ENCODE data around the gene KRT79.

KRT79 gene

DNA sequence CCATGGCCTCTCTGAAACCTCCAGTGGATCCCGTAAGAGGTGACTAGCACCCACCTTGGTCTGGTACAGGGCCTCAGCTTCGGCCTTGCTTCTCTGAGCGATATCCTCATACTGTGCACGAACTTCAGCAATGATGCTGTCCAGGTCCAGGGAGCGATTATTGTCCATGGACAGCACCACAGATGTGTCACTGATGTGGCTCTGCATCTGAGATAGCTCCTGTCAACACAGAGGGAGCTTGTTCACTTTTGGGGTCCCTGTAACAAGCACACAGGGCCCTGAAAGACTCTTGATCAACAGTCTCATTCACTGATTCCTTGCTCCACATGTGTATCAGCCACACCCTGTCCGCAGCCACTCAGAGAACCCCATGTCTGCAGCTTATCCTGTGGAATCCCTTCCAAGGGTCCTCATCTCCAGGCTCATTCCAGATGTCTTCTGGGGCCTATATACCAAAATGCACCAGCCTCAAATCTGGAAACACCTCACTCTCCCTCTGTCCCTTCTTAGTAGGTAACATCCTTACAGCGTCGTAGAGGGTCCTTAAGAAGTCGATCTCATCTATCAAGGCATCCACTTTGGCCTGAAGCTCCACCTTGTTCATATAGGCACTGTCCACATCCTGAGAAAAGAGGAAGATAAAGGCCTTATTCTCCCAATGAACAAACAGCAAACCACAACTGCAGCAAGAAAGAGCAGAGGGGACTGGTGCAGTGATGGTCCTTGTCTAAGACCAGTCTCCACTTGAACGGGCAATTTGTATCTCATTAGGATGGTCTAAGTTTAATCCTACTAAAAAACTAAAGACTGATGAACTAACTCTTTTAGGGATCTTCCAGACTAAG lies 41.7 kb downstream of the KRT79 start:
- no peak overlapping the region for H3K4me3 ChIP-seq (ENCODE audit: low read depth, low read length)
- TF ChIP-seq, protein P1, sequence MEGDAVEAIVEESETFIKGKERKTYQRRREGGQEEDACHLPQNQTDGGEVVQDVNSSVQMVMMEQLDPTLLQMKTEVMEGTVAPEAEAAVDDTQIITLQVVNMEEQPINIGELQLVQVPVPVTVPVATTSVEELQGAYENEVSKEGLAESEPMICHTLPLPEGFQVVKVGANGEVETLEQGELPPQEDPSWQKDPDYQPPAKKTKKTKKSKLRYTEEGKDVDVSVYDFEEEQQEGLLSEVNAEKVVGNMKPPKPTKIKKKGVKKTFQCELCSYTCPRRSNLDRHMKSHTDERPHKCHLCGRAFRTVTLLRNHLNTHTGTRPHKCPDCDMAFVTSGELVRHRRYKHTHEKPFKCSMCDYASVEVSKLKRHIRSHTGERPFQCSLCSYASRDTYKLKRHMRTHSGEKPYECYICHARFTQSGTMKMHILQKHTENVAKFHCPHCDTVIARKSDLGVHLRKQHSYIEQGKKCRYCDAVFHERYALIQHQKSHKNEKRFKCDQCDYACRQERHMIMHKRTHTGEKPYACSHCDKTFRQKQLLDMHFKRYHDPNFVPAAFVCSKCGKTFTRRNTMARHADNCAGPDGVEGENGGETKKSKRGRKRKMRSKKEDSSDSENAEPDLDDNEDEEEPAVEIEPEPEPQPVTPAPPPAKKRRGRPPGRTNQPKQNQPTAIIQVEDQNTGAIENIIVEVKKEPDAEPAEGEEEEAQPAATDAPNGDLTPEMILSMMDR (IDR thresholded peaks at IDR 0.05; ENCODE audit: low read depth, low read length, missing control alignments), result no peak
- no peak for DNase-seq (ENCODE audit: low read depth)

DNA sequence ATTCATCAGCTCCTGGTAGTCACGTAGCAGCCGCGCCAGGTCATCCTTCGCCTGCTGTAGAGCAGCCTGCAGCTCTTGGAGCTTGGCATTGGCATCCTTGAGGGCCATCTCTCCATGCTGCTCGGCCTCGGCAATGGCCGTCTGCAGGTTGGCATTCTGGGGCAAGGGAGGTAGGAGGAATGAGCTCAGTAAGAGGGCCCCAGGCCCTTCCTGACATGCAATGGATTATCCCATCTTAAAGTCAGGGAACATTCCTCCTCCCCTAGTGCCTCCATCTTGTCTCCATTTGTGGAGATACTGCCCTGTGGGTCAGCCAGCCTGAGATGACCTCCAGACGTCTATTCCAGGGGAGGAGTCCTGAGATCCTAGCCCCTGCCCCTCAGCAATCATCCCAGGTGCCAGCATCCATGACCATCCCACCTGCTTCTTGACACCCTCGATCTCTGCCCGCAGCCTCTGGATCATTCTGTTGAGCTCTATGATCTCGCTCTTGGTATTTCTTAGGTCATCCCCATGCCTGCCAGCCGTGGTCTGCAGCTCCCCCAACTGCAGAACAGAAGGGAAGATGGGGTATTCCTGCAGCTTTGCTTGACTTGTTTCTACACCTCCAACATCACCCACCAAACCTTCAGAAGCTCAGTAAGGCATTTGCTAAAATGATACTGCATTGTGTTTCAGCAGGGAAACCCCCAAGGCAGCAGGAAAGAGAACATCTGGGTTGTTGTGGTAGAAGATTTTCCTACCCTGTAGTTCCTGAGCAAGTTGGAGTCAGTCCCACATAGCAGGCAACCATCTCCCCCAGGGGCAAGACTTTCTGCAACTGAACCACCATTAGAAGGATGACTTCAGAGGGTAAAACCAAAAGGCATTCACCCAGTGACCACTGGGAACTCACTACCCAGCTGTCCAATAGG lies 42.6 kb downstream of the KRT79 start:
- TF ChIP-seq, protein P1 (IDR thresholded peaks at IDR 0.05; ENCODE audit: low read depth, low read length, missing control alignments), result no peak
- no peak for DNase-seq (ENCODE audit: low read depth)
- H3K4me3 ChIP-seq (ENCODE audit: low read depth, low read length), result no peak overlapping the region

DNA sequence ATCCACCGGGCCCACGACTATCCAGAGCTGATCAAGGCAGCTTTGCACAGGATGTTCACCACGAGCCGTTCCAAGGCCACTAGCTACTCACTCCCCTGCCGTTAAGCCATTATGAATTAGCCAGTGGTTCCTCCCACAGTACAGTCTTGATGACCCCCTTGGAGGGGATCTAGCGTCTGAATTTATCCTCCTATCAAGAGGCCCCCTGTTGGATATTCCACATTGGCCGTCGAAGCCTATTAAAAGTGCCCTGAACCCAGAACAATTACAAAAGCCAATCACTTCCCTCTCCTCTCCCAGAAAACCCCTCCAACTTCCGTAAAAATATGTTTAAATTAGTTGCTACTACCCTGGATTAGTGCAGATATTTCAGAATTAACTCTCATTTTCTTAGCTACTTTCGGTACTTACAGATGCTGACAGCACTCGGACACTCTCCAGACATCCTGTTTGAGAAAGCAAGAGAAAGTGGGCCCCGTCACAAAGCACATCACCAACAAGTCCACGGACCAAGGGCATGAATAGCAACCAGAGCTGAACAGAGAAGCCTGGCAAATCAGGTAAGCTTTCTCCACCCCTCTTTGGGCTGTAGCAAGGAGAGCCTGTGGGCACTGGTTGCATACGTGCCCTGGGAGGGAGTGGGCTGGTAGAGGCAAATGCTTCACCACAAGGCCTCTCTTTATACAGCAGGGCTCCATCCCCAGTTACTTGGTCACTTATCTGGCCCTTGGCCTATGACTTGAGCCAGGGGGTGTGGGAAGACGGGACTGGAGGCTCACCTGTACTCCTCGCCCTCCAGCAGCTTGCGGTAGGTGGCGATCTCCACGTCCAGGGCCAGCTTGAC lies 43.5 kb downstream of the KRT79 start:
- DNase-seq (ENCODE audit: low read depth), result no peak
- TF ChIP-seq, protein P1 (IDR thresholded peaks at IDR 0.05; ENCODE audit: low read depth, low read length, missing control alignments), result no peak
- H3K4me3 ChIP-seq (ENCODE audit: low read depth, low read length), result no peak overlapping the region

DNA sequence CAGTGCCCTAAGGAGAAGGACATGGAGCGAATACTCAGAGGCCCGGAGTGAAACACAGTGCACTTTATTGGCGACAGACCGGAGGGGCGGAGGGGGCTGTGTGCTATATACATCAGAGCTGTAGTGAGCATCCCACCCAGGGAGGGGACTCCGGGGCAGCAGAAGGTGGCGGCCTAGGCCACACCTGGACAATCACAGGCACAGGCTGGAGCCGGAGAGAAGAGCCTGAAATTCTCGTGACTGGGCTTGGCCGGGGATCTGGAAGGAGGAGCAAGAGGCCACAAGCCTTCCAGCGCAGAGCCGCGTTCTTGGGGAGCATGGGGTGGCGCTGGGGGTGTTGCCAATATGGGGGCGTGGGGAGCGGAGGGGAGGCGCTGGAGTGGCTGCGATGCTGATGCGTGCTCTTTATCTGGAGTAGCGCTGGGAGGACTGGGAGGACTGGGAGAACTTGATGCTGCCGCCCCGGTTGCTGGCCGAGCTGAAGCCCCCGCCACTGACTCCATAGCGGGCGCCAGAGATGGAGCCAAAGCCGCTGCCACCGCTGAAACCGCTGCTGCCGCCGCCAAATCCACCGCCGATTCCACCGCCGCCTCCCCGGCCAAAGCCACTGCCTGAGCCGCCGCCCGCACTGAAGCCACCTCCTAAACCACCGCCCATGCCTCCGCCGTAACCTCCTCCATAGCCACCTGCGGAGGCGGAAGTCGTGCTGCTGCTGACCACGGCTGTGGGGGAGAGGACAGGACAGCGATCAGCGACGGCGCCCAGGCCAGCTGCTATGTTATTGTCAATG lies 44.3 kb downstream of the KRT79 start:
- TF ChIP-seq, protein P1 (IDR thresholded peaks at IDR 0.05; ENCODE audit: low read depth, low read length, missing control alignments), result no peak
- H3K4me3 ChIP-seq (ENCODE audit: low read depth, low read length), result no peak overlapping the region
- no peak for DNase-seq (ENCODE audit: low read depth)

DNA sequence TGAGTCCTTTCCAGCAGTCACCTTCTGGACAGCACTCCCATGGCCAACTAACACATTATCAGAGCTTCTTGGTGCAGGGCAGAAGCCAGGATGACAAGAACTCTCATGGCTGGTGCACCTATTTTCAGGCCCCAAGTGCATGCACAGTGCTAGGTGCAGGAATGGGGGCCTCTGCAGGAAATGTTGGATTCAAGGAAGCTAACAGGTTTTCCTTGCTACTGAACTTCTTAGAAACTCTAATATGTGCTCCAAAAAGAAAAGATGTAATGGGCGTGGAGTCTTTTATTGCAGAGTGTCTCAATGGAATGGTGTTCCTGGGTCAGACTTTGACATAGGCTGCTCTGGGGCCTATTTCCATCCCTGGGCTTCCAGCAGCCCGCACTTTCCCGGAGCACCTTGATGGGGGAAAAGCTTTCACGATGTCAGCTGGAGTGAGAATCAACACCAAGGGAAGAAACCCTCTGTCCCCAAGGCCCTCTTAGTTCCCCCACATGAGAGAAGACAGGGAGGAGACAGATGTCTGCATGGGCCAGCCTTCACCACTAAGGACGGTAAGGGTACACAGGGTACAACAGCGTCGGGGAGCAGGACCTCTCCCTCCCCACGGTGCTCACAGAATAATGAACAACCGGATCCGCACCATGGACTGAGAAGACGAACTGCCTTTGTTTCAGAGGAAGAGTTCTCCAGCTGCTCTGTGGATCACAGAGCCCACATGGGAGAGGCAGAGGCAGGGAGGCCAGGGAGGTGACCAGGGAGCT lies 45.1 kb downstream of the KRT79 start:
- TF ChIP-seq, protein P1 (IDR thresholded peaks at IDR 0.05; ENCODE audit: low read depth, low read length, missing control alignments), result no peak
- no peak overlapping the region for H3K4me3 ChIP-seq (ENCODE audit: low read depth, low read length)
- DNase-seq (ENCODE audit: low read depth), result no peak

Data from GM12864 (cell line).